BJ (cell line): ENCODE data around the gene STS. TPM values are rescaled to one million over a fixed set of nuclear protein-coding genes. Genes with fewer than 3 reads are reported as not detected.

Source experiments
- CTCF ChIA-PET: fragments of 350-600 bp; formaldehyde crosslinking; extraction: SDS; loops from one replicate; lab custom pipeline; 2021; ENCODE audit warnings: antibody characterized with exemption, inconsistent platforms; lab: Yijun Ruan, JAX
- POLR2A ChIA-PET: fragments of 300-600 bp; sonication (Branson Sonifier 250); formaldehyde crosslinking; extraction: SDS; loops from one replicate; lab custom pipeline; 2021; ENCODE audit warnings: antibody characterized with exemption; lab: Charles Lee
- DNase-seq: peaks from one replicate; pipeline ENCODE4 v3.0.0-alpha.2; 2011; ENCODE audit warnings: low read depth
- H3K27me3 ChIP-seq: 2 replicates; pipeline ENCODE4 v1.6.0; 2011; ENCODE audit warnings: low read length; ENCODE audit not compliant: control insufficient read depth, insufficient read depth
- H3K36me3 ChIP-seq: 2 replicates; pipeline ENCODE4 v1.5.1; 2011; ENCODE audit warnings: low read length; ENCODE audit not compliant: control insufficient read depth, insufficient read depth
- H3K4me3 ChIP-seq: 2 replicates; pipeline ENCODE4 v1.5.1; 2011; ENCODE audit warnings: low read depth, mild to moderate bottlenecking, control low read depth, low read length
- polyA plus RNA-seq: library from polyadenylated mRNA; depleted of rRNA; stranded (reverse); fragments of >200 nt; gene quantifications from 2 replicates; pipeline ENCODE4 v1.2.3, GENCODE V29; 2011
- TF ChIP-seq, protein P1 (sequence below): IDR thresholded peaks from 2 replicates; pipeline ENCODE4 v1.5.1; 2011; ENCODE audit warnings: low read depth, mild to moderate bottlenecking, control low read depth, inconsistent platforms, low read length, moderate library complexity; ENCODE audit not compliant: insufficient read depth

Gene STS
- polyA plus RNA-seq, 1 experiment: 11.8 TPM

DNA sequence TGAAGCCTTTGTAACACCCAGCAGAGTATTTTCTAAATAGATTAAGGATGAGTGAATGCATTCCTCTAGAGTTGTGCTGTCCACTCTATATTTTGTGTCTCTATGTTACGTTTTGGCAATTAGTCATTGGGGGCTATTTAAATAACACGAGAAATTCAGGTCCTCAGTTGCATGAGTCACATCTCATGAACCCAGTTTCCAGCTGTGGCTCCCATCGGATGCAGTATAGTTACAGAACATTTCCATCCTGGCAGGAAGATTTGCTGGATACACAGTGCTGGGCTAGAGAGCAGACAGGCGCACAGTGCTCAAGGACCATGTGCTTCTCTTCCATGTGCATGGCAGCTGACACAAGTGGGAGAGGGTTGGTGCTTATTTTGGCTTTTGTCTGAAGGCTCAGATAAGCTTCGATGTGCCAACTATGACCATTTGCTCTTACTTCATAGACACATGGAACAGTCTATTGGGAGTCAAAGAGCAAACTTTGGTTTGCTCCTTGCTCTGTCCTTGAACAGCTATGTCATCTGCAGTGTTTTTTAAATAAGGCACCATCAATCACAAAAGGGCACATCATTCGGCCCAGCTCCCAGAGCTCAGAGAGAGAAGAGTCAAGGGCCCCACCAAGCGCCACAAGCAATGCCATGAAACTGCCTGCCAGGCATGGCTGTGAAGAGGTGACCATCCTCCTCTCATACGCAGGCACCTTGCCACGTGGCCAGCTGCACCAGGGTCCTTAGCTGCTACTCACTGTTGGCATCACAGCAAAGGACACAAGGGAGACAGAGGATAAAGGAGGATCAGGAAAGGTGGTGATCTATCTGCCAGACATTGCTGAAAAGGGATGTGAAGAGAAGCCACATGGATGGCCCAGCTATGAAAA is 8.1 kb upstream of the STS start:
- TF ChIP-seq, protein P1, sequence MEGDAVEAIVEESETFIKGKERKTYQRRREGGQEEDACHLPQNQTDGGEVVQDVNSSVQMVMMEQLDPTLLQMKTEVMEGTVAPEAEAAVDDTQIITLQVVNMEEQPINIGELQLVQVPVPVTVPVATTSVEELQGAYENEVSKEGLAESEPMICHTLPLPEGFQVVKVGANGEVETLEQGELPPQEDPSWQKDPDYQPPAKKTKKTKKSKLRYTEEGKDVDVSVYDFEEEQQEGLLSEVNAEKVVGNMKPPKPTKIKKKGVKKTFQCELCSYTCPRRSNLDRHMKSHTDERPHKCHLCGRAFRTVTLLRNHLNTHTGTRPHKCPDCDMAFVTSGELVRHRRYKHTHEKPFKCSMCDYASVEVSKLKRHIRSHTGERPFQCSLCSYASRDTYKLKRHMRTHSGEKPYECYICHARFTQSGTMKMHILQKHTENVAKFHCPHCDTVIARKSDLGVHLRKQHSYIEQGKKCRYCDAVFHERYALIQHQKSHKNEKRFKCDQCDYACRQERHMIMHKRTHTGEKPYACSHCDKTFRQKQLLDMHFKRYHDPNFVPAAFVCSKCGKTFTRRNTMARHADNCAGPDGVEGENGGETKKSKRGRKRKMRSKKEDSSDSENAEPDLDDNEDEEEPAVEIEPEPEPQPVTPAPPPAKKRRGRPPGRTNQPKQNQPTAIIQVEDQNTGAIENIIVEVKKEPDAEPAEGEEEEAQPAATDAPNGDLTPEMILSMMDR: no peak
- peak; percentile 51 for DNase-seq
- no peaks in the 10 kb centered on the region; the same call in 1 of the 2 replicates for H3K36me3 ChIP-seq
- H3K4me3 ChIP-seq: no peak overlapping the region
- H3K27me3 ChIP-seq: no peaks in the 10 kb centered on the region
- CTCF ChIA-PET: interaction anchor here (0.8 kb wide), 1 partner anchor 126 kb away, joined by 3 read pairs; no protein-coding TSS in a partner anchor
- POLR2A ChIA-PET: no interaction called here

DNA sequence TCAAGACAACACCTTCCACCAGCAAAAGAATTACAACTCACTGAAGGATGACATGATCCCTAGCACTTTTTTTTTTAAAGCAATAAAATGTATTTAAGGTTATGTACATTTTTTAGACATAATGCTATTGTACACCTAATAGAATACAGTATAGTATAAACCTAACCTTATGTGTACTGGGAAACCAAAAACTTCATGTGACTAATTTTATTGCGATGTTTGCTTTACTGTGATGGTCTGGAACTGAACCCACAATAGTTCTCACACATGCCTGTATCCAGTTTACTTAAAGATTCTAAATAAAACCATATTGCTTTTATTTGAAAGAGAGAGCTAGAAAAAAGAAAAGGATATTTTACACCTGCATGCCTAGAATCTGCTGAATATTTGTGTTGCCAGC is 4.4 kb upstream of the STS start:
- TF ChIP-seq, protein P1: no peak

DNA sequence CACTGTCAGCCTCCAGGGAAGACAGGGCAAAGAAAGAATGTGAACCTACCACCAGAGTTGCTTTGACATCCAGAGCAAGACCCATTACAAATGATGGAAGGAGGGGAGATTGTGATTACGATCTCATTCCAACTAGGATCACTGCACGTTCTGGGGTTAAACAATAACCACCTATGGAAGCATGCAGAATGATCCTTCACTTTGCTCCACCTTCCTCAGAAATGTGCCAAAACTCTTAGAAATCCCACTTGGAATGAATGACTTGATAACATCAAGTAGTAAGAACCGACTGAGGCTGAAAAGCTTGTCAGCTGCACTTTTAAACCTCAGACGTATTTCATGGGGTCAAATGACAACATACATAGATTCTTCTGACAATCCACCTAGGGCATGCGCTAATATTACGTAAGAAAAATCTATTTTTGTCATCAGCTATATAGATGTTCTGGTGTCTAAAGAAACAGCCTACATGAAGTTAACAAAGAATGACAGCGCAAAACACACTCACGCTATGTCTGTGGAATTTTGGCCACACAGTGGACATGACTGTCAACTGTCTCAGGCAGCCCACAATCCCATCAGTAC is 3.5 kb upstream of the STS start:
- no peak for DNase-seq
- Histone ChIP-seq H3K27me3 (no peaks in the 10 kb centered on the region), H3K4me3 (no peak overlapping the region), H3K36me3 (no peaks in the 10 kb centered on the region; the same call in 1 of the 2 replicates)
- ChIA-PET CTCF (no interaction called here), POLR2A (no interaction called here)
- TF ChIP-seq, protein P1: no peak

More for the DNA sequence above, 4.4 kb upstream of the STS start:
- DNase-seq: no peak
- Histone ChIP-seq H3K36me3 (no peaks in the 10 kb centered on the region; the same call in 1 of the 2 replicates), H3K4me3 (no peak overlapping the region), H3K27me3 (no peaks in the 10 kb centered on the region)
- CTCF ChIA-PET: no interaction called here
- POLR2A ChIA-PET: no interaction called here

DNA sequence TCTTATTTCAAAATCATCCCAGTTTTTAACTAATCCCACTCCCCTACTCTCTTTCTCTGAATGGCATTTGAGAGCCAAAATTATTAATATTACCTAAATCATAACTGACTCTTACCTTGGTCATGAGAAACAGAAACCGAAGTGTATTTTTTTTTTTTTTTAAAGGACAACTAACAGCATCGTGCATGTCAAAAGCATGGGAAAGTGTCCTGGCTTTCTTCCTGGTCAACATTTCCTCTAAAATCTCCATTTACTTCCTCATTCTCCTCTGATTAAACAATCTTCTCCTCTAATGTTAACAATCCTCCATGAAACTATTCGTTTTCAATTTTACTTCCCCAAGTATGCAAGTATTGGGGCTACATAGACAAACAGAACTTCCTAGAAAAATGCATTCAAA is 2.1 kb upstream of the STS start:
- no peak for DNase-seq
- TF ChIP-seq, protein P1: no peak
- H3K36me3 ChIP-seq: no peaks in the 10 kb centered on the region; the same call in 1 of the 2 replicates
- ChIA-PET POLR2A (no interaction called here), CTCF (no interaction called here)
- H3K27me3 ChIP-seq: no peaks in the 10 kb centered on the region
- H3K4me3 ChIP-seq: no peak overlapping the region

DNA sequence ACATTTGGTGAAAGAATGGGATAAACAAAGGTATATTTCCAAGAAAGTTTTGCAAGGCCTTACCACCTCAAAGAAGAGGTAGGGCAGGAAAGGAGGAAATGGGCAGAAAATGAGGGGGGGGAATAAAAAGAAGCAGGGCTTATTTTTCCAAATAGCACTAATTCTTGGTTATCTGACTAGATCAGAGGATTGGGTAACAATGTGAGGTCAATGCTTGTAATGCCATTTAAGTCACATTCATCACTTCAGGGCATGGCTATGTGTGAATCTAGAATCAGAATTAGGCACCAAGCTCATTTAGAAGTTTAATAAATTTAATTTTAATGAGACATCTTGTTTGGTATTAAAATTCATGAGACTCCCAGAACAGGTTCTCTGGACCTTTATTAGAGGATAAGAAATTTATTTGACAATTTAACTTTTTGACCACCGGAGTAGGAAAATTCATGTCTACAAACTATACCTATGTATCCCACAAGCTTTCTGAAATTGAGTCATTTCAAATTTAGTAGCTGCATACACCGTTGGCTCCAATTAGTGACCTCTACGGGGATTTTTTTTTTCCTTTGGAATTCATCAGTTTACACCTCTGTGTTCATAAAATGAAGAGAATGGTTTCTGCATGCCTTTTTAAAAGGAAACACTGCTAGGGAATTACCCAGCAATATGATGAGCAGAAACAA is 1.4 kb upstream of the STS start:
- no peaks in the 10 kb centered on the region for H3K27me3 ChIP-seq
- ChIA-PET POLR2A (no interaction called here), CTCF (no interaction called here)
- no peak overlapping the region for H3K4me3 ChIP-seq
- no peak for DNase-seq
- no peaks in the 10 kb centered on the region; the same call in 1 of the 2 replicates for H3K36me3 ChIP-seq
- TF ChIP-seq, protein P1: no peak
